H9 (cell line): ENCODE results near the gene PDE6H. TPM values are rescaled to one million over a fixed set of nuclear protein-coding genes. Genes with fewer than 3 reads are reported as not detected.

ENCODE experiments used
- DNase-seq: peaks from one replicate; pipeline ENCODE4 v3.0.0-alpha.2; 2017
- H2AFZ ChIP-seq: one replicate; pipeline ENCODE4 v1.6.1; 2013; ENCODE audit warnings: mild to moderate bottlenecking, low read length, control low read depth, moderate library complexity
- H2AK5ac ChIP-seq: 2 replicates; pipeline ENCODE4 v1.6.1; 2013; ENCODE audit warnings: low read length, control low read depth, mixed read lengths; ENCODE audit not compliant: insufficient read length
- H2BK120ac ChIP-seq: one replicate; pipeline ENCODE4 v1.6.1; 2013; ENCODE audit warnings: low read depth, mild to moderate bottlenecking, low read length, control low read depth, inconsistent platforms; ENCODE audit not compliant: poor library complexity, severe bottlenecking
- H2BK12ac ChIP-seq: 2 replicates; pipeline ENCODE4 v1.6.1; 2013; ENCODE audit warnings: low read length, control low read depth, mixed read lengths, low read depth; ENCODE audit not compliant: insufficient read length
- H2BK15ac ChIP-seq: 2 replicates; pipeline ENCODE4 v1.6.1; 2013; ENCODE audit warnings: low read depth, low read length, control low read depth
- H2BK20ac ChIP-seq: one replicate; pipeline ENCODE4 v1.6.1; 2013; ENCODE audit warnings: low read depth, mild to moderate bottlenecking, low read length, control low read depth, inconsistent platforms; ENCODE audit not compliant: poor library complexity, severe bottlenecking
- H2BK5ac ChIP-seq: 2 replicates; pipeline ENCODE4 v1.6.1; 2013; ENCODE audit warnings: low read length, control low read depth, mixed read lengths; ENCODE audit not compliant: insufficient read length
- H3K14ac ChIP-seq: 2 replicates; pipeline ENCODE4 v1.6.1; 2013; ENCODE audit warnings: low read length, control low read depth; ENCODE audit not compliant: insufficient read depth
- H3K18ac ChIP-seq: 2 replicates; pipeline ENCODE4 v1.6.1; 2013; ENCODE audit warnings: low read depth, mild to moderate bottlenecking, mixed read lengths, low read length, control low read depth; ENCODE audit not compliant: insufficient read length
- H3K23ac ChIP-seq: 2 replicates; pipeline ENCODE4 v1.6.1; 2013; ENCODE audit warnings: low read length, control low read depth, mixed read lengths, low read depth; ENCODE audit not compliant: insufficient read length
- H3K23me2 ChIP-seq: 2 replicates; pipeline ENCODE4 v1.6.1; 2013; ENCODE audit warnings: low read depth, mild to moderate bottlenecking, mixed read lengths, low read length, control low read depth; ENCODE audit not compliant: insufficient read length, poor library complexity, severe bottlenecking
- H3K27ac ChIP-seq: 2 replicates; pipeline ENCODE4 v1.5.1; 2013; ENCODE audit warnings: low read length, control low read depth, mixed read lengths, low read depth; ENCODE audit not compliant: insufficient read length
- H3K27me3 ChIP-seq: 2 replicates; pipeline ENCODE4 v1.6.1; 2013; ENCODE audit warnings: low read length, control low read depth, inconsistent platforms; ENCODE audit not compliant: insufficient read depth
- H3K4ac ChIP-seq: 2 replicates; pipeline ENCODE4 v1.6.1; 2013; ENCODE audit warnings: low read depth, mild to moderate bottlenecking, control low read depth, inconsistent platforms, low read length, moderate library complexity
- H3K4me1 ChIP-seq: 2 replicates; pipeline ENCODE4 v1.6.1; 2013; ENCODE audit warnings: low read length, control low read depth, inconsistent platforms; ENCODE audit not compliant: insufficient read depth
- H3K4me2 ChIP-seq: 2 replicates; pipeline ENCODE4 v1.6.1; 2013; ENCODE audit warnings: low read length, control low read depth, mixed read lengths; ENCODE audit not compliant: insufficient read length, insufficient read depth
- H3K56ac ChIP-seq: 2 replicates; pipeline ENCODE4 v1.6.1; 2013; ENCODE audit warnings: low read depth, mild to moderate bottlenecking, mixed read lengths, low read length, control low read depth; ENCODE audit not compliant: insufficient read length
- H3K79me1 ChIP-seq: 2 replicates; pipeline ENCODE4 v1.6.1; 2013; ENCODE audit warnings: low read depth, mild to moderate bottlenecking, moderate library complexity, low read length, control low read depth, inconsistent platforms; ENCODE audit not compliant: insufficient read depth, poor library complexity, severe bottlenecking
- H3K79me2 ChIP-seq: 2 replicates; pipeline ENCODE4 v1.6.1; 2013; ENCODE audit warnings: low read length, control low read depth, inconsistent platforms; ENCODE audit not compliant: insufficient read depth
- H3K9ac ChIP-seq: 2 replicates; pipeline ENCODE4 v1.6.1; 2013; ENCODE audit warnings: low read length, control low read depth, mixed read lengths; ENCODE audit not compliant: insufficient read length; ENCODE audit errors: extremely low read depth
- H3K9me3 ChIP-seq: one replicate; pipeline ENCODE4 v1.6.1; 2013; ENCODE audit warnings: low read depth, low read length, inconsistent platforms; ENCODE audit not compliant: control insufficient read depth
- H3T11ph ChIP-seq: one replicate; pipeline ENCODE4 v1.6.1; 2013; ENCODE audit warnings: mild to moderate bottlenecking, low read length, control low read depth, inconsistent platforms
- H4K20me1 ChIP-seq: one replicate; pipeline ENCODE4 v1.6.1; 2013; ENCODE audit not compliant: control insufficient read depth, insufficient read length, insufficient read depth
- H4K5ac ChIP-seq: 2 replicates; pipeline ENCODE4 v1.6.1; 2013; ENCODE audit warnings: low read depth, mild to moderate bottlenecking, mixed read lengths, low read length, control low read depth; ENCODE audit not compliant: insufficient read length
- H4K8ac ChIP-seq: replicated peaks from 2 replicates; pipeline ENCODE4 v1.6.1; 2013; ENCODE audit warnings: low read length, control low read depth, mixed read lengths, low read depth; ENCODE audit not compliant: insufficient read length
- H4K91ac ChIP-seq: 2 replicates; pipeline ENCODE4 v1.6.1; 2013; ENCODE audit warnings: low read depth, mild to moderate bottlenecking, moderate library complexity, mixed read lengths, low read length, control low read depth; ENCODE audit not compliant: insufficient read length
- H3K27ac Mint-ChIP-seq, 3 experiments: 2 replicates in 2 of 3; 3 replicates in 1 of 3; pipeline ENCODE4 v1.8.0; 2020 to 2021; ENCODE audit warnings: mixed read lengths in 3 of 3, mild to moderate bottlenecking in 1 of 3, moderate library complexity in 1 of 3
- H3K27me3 Mint-ChIP-seq: 2 replicates; pipeline ENCODE4 v1.8.0; 2021; ENCODE audit warnings: low read depth, mild to moderate bottlenecking, moderate library complexity, mixed read lengths
- H3K36me3 Mint-ChIP-seq, 3 experiments: 2 replicates in 2 of 3; 3 replicates in 1 of 3; pipeline ENCODE4 v1.8.0; 2020 to 2021; ENCODE audit warnings: low read depth in 3 of 3, mixed read lengths in 3 of 3; ENCODE audit not compliant: insufficient read depth in 1 of 3
- H3K4me1 Mint-ChIP-seq, 2 experiments: 2 replicates each; pipeline ENCODE4 v1.8.0; 2020; ENCODE audit warnings: mixed read lengths in 2 of 2
- H3K4me3 Mint-ChIP-seq, 2 experiments: 2 replicates in 1 of 2; 3 replicates in 1 of 2; pipeline ENCODE4 v1.8.0; 2020 to 2021; ENCODE audit warnings: mild to moderate bottlenecking in 2 of 2, mixed read lengths in 2 of 2, moderate library complexity in 1 of 2
- H3K9me3 Mint-ChIP-seq, 2 experiments: 2 replicates in 1 of 2; 3 replicates in 1 of 2; pipeline ENCODE4 v1.8.0; 2020; ENCODE audit warnings: mild to moderate bottlenecking in 2 of 2, mixed read lengths in 2 of 2, moderate library complexity in 1 of 2
- CTCF ChIP-seq: fragments of 200-600 bp; sonication (generic); conservative IDR thresholded peaks from 3 replicates; pipeline ENCODE4 v1.8.0; 2021; ENCODE audit warnings: antibody characterized with exemption, mild to moderate bottlenecking
- WGBS: extraction: QIAGEN DNeasy Blood & Tissue Kit; methylation state at CpG from one replicate; pipeline ENCODE4 v1.1.7; 2013; ENCODE audit warnings: missing lambda C conversion rate, low lambda C conversion rate, mixed read lengths; ENCODE audit not compliant: insufficient read length; ENCODE audit errors: extremely low coverage; 5-methylcytosine and 5-hydroxymethylcytosine counted together
- total RNA-seq: library from RNA; stranded (reverse); gene quantifications from 2 replicates; pipeline ENCODE4 v1.2.1, GENCODE V29; 2021

The PDE6H gene
- total RNA-seq, 1 experiment from 2014 or later: not detected

DNA sequence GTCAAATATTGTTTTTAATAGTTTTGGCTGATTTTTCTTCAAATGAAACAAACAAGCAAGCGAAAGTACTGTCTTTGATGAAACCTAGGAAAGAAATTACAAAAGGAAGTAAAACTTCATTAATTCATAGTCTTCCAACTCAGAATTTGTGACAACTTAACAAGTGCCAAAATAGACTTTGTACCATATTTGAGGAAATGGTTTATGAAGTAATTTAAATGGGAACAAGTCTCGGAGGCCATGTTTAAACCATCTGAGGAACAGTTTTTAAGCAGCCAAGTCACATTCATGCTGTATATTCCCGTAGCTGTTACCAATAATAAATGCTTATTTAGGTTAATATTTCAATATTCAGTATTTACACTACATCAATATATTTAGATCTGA, 10.7 kb upstream of the PDE6H start:
- no peaks in the 10 kb centered on the region for H3K36me3 Mint-ChIP-seq
- H3K4me2 ChIP-seq: no peak overlapping the region
- TF ChIP-seq CTCF: no peak
- no peak overlapping the region for H3K27ac Mint-ChIP-seq
- no peak overlapping the region for H3K4ac ChIP-seq
- no peak overlapping the region for H2BK12ac ChIP-seq
- H4K91ac ChIP-seq: no peak overlapping the region
- H4K20me1 ChIP-seq: no peaks in the 10 kb centered on the region
- no peak overlapping the region for H3K14ac ChIP-seq
- H3K9ac ChIP-seq: no peak overlapping the region
- H3K79me2 ChIP-seq: no peaks in the 10 kb centered on the region
- H3K9me3 Mint-ChIP-seq: no peaks in the 10 kb centered on the region
- H2BK120ac ChIP-seq: no peak overlapping the region
- no peak overlapping the region for H2AK5ac ChIP-seq
- no peak overlapping the region for H2BK20ac ChIP-seq
- H3K4me1 Mint-ChIP-seq: peaks cover 12 to 13% of the 10 kb centered on the region in 2 experiments
- H3K4me3 Mint-ChIP-seq: no peak overlapping the region
- no peak overlapping the region for H4K5ac ChIP-seq
- no peak overlapping the region for H3T11ph ChIP-seq
- H3K23ac ChIP-seq: no peak overlapping the region
- no peak overlapping the region for H3K56ac ChIP-seq
- H3K27ac ChIP-seq: no peak overlapping the region
- no peaks in the 10 kb centered on the region for H3K9me3 ChIP-seq
- H3K27me3 ChIP-seq: no peaks in the 10 kb centered on the region
- H3K27me3 Mint-ChIP-seq: no peaks in the 10 kb centered on the region
- H2BK15ac ChIP-seq: no peak overlapping the region
- no peak overlapping the region for H2BK5ac ChIP-seq
- DNase-seq: no peak
- no CpG with 5 or more reads among the region's 3 CpGs for WGBS
- no peaks in the 10 kb centered on the region for H3K23me2 ChIP-seq
- peaks cover 3% of the 10 kb centered on the region for H3K4me1 ChIP-seq
- H2AFZ ChIP-seq: no peak overlapping the region
- H4K8ac ChIP-seq: no peak overlapping the region
- H3K18ac ChIP-seq: no peak overlapping the region
- H3K79me1 ChIP-seq: no peaks in the 10 kb centered on the region
